Stimulated activated CD4-positive, alpha-beta T cell treated with anti-CD3 and anti-CD28 coated beads, Interleukin-4, amount 100 ng/mL, for 4 hours (primary cell): ENCODE results near the gene TMEM132D.

Source experiments
- DNase-seq, 2 experiments: peaks; one replicate each; pipeline ENCODE4 v3.0.0-alpha.2; 2020

Gene TMEM132D

DNA sequence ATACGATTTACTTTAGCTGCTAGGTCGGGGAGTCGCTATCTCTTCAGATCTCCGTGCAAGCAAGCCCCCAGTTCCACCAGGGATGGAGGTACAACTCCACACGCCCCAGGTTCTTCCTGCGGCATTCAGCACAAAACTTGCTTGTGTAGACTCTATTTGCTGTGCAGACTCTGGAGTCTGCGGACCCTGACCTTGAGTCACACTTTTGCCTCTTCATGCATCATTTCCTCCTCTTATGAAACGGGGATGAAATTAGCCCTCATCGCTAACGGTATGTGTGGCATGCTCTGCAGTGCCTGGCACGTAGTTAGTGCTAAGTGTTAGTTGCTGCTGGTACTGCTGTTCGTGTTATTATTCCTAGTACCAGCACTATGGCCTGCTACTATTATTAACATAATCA, 84.4 kb downstream of the TMEM132D start:
- DNase-seq, result no peak

DNA sequence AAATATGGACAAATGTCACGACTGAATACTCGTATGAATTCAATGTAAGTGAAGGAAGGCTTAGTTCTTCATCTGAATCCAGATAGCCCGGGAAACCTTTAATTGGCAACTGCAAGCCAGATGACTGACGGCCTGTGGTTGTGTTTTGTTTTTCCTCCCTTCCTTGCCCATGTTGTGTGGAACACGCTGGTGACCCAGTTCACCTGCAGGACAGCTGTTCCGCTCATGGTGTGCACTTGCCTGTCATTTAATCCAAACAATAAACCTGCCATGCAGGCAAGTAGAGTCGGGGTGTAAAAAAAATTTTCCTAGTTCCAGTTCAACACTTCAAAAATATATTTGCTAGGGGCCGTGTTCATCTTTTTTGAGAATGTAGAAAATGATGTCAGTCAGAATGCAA, 88.0 kb downstream of the TMEM132D start:
- no peak for DNase-seq

DNA sequence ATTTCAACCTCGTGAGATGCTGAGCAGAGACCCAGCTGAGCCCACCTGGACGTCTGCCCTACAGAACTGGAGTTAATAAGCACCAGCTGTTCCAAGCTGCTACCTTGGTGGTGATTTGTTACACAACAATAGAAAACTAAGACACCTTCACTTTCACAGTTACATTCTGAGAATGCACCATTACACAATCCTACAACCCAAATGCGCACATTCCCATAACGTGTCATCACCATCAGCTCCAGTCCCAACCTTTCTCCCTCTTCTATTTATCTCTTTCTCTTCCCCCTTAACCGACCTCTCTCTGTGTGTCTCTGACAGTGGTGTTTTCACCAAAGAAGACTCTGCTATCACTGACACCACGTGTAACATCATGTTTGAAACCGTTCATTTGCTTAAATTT, 91.9 kb downstream of the TMEM132D start:
- no peak for DNase-seq

DNA sequence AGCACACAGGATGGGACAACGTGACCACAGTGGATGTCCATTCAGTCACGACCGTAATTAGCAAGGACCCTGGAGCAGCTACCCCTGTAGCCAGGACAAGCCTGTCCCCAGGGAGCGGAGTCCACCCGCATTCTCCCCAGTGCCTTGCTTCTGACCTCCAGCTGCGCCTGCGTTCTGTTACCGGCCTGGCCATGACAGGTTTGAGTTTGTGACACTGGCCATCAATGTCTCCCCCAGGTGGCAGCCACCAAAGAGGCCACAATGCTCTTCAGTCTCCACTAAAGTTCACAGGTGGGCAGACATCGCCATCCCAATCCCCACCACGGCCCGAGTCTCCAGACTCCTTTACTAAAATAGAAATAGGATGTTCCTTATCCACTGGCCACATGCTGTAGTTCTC, 96.7 kb downstream of the TMEM132D start:
- DNase-seq, result no peak

DNA sequence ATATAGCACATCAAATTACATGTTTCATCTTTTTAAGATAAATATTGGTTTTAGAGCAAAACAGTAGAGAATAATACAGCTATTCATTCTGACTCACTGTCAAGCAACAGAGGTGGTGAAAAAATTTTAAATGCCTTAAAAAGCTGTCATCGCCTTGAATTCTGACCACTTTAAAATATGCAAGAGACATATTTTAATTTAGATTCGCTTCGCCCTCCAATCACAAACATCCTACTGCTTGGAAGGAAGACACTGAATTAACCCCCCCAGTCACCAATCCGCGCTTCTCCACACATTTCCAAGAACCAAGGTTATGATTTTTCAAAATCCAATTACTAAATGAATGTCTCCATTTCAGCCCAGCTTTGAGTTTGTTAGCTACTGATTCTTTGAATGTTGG, 112.4 kb downstream of the TMEM132D start:
- DNase-seq, result no peak

DNA sequence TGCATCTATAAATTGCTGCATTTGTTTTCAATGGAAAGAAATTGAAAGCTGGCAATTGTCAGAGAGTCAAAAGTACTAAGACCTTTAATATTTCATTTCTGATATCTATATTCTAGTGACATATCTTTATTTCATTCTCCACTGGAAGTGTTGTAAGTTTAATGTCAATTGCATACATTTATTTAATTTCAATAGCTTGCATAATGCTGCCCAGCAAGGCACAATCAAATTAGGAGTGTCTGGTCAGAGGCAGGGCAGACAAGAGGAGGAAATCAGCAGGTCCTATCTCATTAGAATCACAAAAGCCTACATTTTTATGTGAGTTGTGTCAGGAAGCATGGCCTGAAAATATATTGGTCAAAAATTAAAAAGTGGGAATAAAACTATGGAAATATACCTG, 112.9 kb downstream of the TMEM132D start:
- DNase-seq, result no peak

DNA sequence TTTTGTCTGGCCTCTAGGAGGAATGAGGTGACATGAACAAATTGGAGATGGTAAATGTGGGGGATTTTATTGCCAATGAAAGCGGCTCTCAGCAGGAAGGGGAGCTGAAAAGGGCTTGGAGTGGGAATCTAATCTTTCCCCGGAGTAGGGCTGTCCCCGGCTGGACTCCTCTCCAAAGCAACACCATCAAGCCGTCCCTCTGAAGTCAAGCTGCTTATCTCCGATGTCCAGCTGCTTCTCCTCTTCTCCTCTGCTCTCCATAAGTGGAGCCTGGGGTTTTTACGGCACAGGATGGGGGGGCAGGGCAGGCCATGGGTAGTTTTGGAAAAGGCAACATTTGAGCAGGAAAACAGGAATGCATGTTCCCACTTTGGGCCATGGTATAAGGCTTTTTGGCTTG, 113.5 kb downstream of the TMEM132D start:
- DNase-seq, result no peak

DNA sequence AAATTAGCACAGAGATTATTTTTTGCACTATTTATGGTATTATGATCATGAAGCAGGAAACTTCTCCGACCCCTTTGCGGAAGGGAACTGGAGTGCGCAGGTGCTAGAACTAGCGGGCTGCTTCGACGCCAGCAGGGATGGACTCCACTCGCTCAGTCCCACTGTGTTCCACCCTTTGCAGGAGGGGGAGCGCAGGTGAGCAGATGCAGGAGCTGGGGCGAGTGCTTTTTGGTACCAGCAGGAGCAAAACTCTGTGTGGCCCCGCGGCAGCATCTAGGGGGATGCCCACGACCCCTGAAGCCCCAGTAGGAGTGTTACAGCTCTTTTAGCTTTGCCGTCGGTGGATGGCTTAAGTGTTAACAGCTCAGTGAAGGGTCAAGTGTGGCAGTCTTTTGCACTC, 113.9 kb downstream of the TMEM132D start:
- DNase-seq, result no peak

DNA sequence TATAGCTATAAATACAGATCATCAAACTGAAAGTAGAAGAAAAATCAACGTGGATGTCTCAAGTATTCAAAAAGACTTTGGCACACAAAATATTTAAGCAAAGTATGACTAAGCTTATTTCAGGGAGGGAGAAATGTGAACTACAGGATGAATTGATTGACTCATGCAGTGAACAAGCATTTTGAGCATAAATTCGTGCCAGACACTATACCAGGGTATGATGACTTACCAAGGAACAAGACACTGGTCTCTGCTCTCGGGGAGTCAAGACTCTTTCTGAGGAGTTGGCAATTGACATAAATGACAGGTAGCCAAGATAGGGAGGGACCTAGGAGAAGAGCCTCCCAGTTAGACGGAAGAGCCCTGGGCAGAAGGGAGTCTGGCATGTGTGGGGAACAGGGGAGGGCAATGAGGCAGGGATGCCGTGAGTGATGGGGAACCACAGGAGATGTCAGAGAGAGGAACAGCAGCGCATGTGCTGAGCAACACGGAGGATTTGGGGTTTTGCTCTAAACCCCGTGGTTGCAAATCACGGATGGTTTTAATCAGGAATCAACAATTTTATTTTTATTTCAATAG, 115.2 kb downstream of the TMEM132D start:
- DNase-seq, result no peak

DNA sequence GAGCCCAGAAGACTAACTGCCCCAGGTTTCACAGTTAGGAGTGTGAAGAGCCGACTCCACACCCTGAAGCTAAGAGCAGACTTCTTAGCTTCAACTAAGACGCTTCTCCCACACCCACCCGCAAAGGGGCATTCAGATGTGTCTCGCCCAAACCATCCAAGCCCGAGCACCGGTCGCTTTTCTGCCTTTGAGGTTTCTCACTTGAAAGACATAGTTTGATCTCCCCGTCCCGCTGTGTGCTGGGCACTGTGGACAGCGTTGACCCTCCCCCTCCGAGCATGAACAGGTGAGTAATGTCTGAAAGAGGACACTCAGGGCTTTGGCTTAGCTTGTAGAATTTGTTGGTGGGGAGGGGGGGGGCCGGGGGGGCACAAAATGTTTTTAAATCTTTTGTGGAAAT, 123.8 kb downstream of the TMEM132D start:
- DNase-seq, result no peak

DNA sequence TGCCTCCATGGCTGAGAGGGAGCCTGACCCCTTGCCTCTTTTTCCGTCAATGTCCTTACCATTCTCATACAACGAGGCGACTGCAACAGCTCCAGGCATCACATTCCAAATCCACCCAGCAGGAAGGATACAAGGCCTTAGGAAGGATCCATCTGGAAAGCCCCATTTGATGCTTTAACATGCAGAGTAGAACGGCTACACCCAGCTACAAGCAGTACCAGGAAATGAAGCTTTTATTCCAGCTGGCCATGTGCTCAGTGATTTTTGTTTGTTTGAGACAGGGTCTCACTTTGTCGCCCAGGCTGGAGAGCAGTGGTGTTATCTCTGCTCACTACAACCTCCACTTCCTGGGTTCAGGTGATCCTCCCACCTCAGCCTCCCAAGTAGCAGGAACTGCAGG, 124.8 kb downstream of the TMEM132D start:
- DNase-seq, result no peak

DNA sequence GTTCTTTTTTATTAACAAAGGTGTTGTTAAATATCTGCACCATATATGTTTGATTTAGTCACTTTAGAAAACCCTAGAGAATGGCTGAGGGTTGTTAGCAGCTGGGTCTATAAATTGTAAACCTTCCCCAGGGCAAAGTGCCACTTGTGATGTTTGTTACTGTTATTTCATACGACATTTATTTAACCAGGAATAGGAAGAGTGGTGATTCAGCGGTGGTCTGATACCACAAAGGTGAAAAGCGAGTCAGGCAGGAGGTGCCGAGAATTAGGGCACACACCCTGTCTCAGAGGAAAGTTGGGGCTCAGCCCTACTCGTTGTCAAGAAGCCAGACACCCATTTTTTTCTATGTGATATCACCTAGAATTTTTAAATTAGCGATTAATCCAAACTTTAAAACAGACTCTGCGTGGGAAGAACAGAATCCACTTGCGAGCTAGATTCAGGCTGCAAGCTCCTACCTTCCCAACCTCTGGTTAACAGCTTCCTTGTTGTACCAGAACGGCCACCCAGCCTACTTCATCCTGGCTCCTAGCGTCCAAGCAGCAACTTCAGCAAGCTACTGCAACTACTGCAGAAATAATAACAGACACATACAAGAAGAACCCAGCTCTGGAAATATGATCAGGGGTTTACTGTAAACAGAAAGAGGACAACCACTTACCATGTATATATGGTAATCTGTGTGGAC, 126.7 kb downstream of the TMEM132D start:
- no peak for DNase-seq

DNA sequence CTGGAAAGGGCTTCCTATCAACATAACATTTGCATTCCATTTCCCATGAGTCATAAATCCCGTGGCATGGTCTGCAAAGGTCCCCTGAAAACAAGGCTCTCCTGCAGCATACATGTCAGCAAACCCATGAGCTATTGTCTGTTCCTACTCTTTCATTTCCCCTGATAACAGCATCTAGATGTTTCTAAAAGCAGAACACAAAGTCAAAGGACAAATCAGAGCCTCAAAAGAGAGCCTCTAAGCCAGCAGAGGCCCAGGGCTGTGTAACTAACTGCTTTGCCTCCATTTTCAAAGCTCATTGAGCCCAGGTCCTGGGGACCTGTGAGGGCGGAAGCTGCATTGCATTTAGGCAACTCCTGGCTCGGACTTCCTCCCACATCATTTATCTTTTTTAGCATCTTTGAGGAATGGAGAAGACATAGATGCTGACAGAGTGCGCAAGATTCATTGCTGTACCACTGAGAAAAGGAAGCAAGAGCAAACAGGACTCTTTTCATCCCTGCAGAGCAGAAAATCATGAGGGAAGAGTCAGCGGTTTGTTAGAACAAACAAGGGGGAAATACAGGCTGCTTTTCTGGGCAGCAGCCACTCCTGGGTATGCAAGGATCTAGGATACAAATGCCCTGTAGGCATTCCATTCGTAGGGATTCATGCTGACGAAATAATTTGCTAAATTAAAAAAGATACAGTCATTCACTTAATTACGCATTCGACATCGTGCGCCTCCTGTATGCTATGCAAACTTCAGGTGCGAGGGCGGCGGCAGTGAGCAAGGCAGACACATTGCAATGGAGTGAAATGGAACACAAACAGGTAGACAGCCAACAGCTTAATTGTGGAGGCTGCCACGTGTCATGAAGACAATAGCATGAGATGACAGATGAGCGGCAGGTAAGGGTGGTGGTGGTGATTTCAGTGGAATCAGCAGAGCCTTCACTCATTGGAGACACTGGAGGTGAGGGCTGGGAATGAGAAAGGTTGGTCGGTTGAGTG, 131.0 kb downstream of the TMEM132D start:
- no peak for DNase-seq

DNA sequence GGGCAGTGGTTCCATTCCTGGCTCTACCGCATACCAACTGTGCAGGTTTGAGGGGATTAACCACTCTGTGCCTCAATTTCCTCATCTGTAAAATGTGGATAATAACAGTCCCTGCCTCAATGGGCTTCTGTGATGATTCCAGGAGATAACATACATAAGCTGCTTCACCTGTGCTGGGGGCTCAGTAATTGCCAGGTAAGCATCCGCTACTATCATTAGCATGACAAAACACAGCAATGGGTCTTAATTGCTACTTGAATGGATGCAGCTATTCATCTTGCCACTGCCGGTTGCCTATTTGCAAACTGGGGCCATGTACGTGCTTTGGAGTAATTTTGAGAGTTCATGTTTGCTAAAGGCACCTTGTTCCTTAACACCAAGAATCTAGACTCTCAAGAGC, 132.6 kb downstream of the TMEM132D start:
- no peak for DNase-seq

DNA sequence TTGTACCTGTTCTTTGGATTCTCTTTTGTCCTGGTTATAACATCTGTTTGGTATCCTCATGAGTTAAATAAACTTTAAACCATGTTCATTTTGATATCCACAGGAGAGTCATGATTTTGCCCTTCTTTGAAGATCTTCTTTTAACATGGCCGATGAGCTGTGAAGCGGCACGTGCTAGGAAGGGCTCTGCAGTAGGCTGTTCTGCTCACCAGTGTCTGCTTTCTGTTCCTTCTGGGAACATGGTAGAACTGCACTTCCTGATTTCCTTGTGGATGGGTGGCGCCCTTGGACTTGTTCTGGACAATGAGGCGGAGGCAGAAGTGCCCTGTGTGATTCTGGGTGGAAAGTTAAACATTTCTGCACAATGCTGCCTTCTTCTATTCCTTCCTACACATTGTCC, 138.1 kb downstream of the TMEM132D start:
- DNase-seq, result no peak

DNA sequence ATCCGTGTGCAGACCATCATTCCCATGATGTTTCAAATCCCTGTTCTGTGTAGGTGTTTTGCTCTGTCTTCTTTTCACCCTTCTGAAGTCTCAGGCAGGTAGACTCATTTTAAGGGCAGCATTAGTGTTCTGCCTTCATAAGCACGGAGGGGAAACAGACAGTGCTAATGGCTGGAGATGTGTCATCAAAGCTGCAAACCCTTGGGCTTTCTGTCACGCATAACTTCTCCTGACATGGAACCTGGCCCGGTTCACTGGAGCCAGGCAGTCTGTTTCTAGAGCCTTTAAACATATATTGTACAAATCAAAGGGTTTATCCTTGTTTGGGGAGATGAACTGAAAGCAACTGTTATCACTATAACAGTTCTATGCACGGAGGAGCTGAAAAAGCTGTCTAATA, 141.4 kb downstream of the TMEM132D start:
- no peak for DNase-seq

DNA sequence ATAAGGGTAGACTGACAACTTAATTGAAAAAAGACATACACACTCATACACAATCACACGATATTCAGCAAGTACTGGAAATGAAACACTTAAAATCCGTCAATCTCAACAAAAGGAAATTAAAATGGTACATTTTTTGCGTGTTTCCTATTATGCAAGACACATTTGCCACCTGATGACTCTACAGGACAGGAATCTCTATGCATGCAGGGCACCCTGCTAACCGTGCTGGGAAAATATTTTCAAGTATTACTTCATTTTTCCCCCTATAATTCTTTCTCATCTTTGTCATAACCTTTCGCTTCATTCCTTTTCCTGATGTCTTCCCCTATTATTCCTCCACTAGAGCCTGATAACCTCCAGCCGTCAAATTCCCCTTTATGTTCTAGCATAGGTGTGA, 150.2 kb downstream of the TMEM132D start:
- no peak for DNase-seq

DNA sequence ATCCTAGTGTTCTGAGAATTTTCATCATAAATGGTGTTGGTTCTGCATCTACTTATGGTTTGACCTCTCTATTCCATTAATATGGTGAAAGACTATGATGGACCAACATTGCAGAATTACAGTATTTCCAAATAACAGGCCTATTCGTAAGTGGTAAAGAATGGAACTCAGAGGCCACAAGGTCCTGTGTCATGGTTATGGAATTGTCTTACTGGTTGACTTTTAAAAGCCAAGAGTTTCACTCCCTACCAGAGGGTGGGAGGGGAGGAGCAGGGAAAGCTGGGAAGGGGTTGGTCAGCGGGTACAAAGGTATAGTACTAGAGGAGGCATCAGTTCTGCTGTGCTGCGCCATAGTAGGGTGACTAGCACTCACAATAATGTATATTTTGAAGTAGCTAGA, 153.4 kb downstream of the TMEM132D start:
- DNase-seq, result no peak

DNA sequence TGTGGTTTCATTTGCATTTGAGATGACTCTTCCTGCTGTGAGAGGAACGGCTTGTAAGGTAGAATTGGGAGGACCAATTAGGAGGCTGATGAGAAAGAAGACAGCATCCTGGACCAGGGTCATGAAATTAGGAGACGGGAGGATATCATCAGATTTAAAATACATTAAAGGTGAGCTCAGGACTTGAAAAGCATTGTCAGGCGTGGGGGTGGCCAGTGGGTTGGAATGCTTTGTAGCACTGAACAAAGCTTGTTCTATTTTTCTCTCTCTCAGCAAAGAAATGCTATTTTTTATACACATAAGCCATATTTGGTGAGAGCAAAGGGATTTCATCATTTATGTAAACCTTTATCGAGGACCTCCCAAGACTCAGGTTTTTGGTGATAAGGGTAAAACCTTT, 157.5 kb downstream of the TMEM132D start:
- DNase-seq, result no peak

DNA sequence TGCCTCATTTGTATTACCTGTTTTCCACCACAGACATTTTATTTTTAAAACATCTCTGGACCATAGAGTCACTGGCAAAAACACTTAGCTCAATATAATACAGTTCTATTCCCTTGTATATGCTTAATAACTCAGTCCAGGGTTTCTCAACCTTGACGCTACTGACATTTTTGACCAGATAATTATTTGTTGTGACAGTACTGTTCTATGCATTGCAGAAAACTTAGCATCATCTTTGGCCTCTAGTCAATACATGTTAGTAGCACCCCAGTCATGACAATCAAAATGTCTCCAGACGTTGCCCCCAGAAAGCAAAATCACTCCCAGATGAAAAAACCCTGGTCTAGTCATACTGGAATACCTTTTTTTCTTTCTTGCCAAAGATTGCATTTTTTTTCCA, 174.7 kb downstream of the TMEM132D start:
- DNase-seq, result no peak

DNA sequence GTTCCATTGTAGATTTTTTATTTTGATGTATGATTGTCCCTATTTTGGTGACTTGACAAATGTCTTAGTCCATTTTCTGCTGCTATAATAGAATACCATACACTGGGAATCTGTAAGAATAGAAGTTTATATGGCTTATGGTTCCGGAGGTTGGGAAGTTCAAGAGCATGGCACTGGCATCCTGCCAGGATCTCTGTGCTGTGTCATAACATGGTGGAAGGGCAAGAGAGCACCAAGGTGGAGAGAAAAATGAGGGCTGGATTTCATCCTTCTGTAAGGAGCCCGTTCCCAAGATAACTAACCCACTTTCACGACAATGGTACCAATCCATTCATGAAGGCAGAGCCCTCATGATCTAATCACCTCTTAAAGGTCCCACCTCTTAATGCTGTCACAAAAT, 176.7 kb downstream of the TMEM132D start:
- no peak for DNase-seq

DNA sequence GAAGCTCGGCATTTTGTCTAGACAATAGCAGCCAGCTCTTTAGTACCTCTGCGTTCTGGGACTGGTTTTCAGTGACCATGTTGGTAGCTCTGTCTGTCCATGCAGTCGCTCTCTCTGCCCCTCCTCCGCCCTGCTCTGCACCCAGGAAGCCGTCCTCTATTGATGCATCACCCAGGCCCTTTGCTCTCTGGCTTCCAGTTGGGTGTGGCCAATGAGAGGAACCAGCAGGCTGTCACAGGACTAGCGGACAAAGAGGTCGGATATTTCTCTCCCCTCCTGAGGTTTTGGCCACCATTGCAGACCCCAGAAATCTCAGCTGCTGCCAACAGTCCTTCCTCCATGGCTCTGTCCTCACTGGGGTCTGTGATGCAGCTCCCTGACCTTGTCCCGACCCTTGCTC, 180.6 kb downstream of the TMEM132D start:
- DNase-seq, result no peak

DNA sequence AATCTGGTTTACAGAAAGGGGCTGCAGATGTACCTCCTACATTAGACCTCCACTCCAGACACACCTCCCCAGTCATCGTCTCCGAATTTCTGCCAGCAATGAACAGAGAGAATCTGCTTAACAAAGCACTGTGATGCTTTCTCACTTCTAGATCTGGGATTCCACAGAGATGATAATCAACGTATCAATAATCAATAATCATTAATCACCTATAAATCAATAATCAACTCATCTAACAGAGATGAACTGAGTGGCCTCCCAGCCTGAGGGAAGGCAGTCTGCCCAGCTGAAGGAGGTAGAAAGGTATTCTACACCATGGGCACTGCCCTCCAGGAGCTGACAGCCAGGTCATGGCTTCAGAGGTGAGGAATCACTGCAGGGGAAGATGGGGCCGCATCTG, 183.2 kb downstream of the TMEM132D start:
- DNase-seq, result no peak

DNA sequence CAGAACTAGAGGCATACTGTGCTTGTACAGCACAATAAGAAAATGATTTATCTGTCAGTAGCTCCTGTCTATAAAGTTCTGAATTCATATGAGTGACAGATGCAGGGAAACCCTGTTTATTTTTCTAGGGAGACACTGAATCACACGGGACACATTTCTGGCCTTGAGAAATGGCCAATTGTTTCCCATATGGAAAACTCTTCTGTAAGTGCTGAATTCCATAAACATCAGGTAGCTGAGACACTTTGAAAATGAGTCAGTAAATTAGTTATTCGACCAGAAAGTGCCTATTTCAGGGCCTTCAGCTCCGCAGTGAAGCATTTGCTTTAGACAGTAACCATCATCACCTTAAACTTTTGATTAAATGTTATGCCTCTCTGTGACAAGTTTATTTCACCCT, 184.4 kb downstream of the TMEM132D start:
- DNase-seq, result no peak
